Epithelial cell of esophagus (primary cell): ENCODE results near the gene KRT26.
"Not testable (repeated sequence)": the region's sequence is repeated elsewhere in the genome, so short reads cannot be mapped to it uniquely, and the experiment has no call there.

Experiments
- DNase-seq: peaks from one replicate; pipeline ENCODE4 v3.0.0; 2010; ENCODE audit warnings: low read depth
- H3K4me3 ChIP-seq: 2 replicates; pipeline ENCODE4 v1.5.1; 2011; ENCODE audit warnings: mild to moderate bottlenecking, low read length, control low read depth
- TF ChIP-seq, protein P1 (sequence below): IDR thresholded peaks from 2 replicates; pipeline ENCODE4 v1.5.1; 2011; ENCODE audit warnings: low read depth, mild to moderate bottlenecking, low read length, control low read depth, inconsistent platforms; ENCODE audit not compliant: insufficient read depth; ENCODE audit errors: missing control alignments

KRT26 gene

DNA sequence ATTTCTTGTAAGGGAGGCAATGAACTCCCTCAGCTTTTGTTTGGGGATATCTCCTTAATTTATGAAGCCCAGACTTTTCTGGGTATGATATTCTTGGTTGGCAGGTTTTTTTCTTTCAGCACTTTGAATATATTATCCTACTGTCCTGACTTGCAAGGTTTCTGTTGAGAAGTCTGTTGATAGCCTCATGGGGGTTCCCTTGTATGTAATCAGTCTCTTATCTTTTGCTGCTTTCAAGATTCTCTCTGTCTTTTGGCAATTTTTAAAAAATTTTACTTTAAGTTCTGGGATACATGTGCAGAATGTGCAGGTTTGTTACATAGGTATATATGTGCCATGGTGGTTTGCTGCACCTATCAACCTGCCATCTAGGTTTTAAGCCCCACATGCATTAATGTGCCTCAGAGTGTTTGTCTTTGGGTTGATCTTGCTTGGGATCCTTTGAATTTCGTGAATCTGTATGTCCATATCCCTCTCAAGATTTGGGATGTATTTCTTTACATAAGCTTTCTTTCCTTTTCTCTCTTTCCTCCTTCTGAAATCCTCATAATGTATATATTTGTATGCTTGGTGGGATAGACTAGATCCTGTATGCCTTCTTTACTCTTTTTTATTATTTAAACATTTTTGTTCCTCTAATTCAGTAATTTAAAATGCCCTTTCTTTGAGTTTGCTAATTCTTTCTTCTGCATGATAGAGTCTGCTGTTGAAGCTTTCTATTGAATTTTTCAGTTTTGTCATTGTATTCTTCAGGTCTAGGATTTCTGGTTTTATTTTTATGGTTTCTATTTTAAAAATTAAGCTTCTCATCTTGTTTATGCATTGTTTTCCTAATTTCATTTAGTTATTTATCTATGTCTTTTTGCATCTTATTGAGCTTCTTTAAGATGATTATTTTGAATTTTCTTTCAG lies 11.6 kb downstream of the KRT26 start:
- DNase-seq, result no peak
- TF ChIP-seq, protein P1, sequence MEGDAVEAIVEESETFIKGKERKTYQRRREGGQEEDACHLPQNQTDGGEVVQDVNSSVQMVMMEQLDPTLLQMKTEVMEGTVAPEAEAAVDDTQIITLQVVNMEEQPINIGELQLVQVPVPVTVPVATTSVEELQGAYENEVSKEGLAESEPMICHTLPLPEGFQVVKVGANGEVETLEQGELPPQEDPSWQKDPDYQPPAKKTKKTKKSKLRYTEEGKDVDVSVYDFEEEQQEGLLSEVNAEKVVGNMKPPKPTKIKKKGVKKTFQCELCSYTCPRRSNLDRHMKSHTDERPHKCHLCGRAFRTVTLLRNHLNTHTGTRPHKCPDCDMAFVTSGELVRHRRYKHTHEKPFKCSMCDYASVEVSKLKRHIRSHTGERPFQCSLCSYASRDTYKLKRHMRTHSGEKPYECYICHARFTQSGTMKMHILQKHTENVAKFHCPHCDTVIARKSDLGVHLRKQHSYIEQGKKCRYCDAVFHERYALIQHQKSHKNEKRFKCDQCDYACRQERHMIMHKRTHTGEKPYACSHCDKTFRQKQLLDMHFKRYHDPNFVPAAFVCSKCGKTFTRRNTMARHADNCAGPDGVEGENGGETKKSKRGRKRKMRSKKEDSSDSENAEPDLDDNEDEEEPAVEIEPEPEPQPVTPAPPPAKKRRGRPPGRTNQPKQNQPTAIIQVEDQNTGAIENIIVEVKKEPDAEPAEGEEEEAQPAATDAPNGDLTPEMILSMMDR, result no peak
- H3K4me3 ChIP-seq, result no peak overlapping the region

- TF ChIP-seq, protein P1, result no peak
- no peak within 1 kb of the TSS for H3K4me3 ChIP-seq
- no peak for DNase-seq
Measured at GRCh38 chr17:40755231-40755630, 16.8 kb downstream of the KRT26 start, which contains the start of gene KRT25. KRT25 (minus strand) TSS chr17:40755331; CDS start chr17:40755271, 60 bp downstream.

DNA sequence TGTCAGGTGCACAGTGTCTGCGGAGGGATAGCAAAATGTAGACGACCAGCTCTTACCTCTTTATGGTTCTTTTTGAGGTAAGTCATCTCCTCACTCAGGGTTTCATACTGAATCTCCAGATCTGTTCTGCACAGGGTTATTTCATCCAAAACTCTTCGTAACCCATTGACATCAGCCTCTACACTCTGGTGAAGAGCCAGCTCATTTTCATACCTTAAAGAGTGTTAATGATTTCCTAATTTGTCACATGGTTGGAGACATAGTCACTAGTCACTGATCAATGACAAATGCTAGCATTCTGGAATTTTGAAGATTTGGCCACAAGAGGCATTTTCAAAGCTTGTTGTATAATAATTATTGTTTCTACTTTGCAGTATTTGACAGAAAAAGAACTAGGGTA lies 18.2 kb downstream of the KRT26 start:
- TF ChIP-seq, protein P1, result no peak
- H3K4me3 ChIP-seq, result no peak overlapping the region
- no peak for DNase-seq

DNA sequence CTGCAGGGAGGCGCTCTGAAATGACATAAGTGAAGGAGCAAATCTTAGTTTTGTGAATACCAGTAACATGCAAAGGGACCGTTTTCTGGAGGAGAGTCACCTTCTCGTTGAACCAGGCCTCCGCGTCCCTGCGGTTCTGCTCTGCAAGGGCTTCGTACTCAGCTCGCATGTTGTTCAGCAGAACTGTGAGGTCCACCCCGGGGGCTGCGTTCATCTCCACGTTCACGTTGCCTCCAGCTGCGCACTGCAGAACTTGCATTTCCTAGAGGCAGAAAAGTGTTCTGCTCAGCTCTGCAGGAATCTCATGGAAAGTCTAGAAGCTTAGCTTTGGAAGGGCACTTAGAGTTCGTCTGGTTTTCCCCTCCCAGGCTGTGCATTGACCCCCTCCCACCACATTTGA lies 20.9 kb downstream of the KRT26 start:
- TF ChIP-seq, protein P1, result no peak
- H3K4me3 ChIP-seq, result no peak overlapping the region
- no peak for DNase-seq

DNA sequence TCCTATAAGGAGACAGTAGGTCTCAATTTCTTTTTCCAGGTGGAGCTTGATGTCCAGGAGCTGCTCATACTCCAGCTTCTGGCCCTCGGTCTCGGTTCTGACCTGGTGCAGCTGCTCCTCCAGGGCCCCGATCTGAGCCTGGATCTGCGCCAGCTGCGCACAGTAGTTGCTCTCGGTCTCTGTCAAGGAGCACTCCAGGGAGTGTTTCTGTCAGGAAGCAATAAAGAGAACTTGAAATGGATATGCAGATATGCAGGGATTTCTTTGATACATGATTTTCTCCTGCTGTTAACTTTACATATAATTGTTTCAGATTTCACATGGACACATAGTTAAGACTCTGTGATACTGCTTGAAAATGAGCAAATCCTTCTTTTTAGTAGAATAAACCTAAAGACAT lies 21.6 kb downstream of the KRT26 start:
- no peak for DNase-seq
- H3K4me3 ChIP-seq, result no peak overlapping the region
- TF ChIP-seq, protein P1, result no peak

GRCh38 chr17:40748666-40749065 lies 23.3 kb downstream of the KRT26 start:
- not testable (repeated sequence) for DNase-seq, H3K4me3 ChIP-seq

DNA sequence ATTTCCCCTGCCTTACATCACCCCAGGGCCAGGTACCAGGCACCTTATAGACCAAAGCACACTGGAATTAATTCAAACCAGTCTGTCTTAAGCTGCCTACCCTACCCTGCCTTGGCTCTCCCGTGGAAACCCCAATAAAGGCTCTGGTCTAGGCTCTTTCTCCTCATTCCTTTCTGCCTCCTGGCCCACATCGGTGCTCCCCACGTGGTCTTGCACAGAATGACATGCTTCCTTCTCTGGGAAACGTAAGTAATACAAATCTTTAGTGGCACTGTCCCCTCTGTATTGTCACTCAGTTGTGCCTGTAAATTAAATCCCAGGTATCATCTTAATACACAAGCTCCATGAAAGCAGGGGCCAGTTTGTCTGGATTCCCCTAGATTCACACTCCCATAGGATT lies 33.4 kb downstream of the KRT26 start:
- DNase-seq, result no peak
- TF ChIP-seq, protein P1, result no peak
- no peak overlapping the region for H3K4me3 ChIP-seq
